ENCODE data around the gene CRYL1.

GRCh38 chr13:20503088-20504083 lies 22.3 kb downstream of the CRYL1 start:
- TF ChIP-seq, protein P1, sequence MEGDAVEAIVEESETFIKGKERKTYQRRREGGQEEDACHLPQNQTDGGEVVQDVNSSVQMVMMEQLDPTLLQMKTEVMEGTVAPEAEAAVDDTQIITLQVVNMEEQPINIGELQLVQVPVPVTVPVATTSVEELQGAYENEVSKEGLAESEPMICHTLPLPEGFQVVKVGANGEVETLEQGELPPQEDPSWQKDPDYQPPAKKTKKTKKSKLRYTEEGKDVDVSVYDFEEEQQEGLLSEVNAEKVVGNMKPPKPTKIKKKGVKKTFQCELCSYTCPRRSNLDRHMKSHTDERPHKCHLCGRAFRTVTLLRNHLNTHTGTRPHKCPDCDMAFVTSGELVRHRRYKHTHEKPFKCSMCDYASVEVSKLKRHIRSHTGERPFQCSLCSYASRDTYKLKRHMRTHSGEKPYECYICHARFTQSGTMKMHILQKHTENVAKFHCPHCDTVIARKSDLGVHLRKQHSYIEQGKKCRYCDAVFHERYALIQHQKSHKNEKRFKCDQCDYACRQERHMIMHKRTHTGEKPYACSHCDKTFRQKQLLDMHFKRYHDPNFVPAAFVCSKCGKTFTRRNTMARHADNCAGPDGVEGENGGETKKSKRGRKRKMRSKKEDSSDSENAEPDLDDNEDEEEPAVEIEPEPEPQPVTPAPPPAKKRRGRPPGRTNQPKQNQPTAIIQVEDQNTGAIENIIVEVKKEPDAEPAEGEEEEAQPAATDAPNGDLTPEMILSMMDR (IDR thresholded peaks at IDR 0.05), result no peak
- TF ChIP-seq, protein P2, sequence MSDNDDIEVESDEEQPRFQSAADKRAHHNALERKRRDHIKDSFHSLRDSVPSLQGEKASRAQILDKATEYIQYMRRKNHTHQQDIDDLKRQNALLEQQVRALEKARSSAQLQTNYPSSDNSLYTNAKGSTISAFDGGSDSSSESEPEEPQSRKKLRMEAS (CRISPR knock-in tag; IDR thresholded peaks at IDR 0.05), result no peak
- TF ChIP-seq, protein P3, sequence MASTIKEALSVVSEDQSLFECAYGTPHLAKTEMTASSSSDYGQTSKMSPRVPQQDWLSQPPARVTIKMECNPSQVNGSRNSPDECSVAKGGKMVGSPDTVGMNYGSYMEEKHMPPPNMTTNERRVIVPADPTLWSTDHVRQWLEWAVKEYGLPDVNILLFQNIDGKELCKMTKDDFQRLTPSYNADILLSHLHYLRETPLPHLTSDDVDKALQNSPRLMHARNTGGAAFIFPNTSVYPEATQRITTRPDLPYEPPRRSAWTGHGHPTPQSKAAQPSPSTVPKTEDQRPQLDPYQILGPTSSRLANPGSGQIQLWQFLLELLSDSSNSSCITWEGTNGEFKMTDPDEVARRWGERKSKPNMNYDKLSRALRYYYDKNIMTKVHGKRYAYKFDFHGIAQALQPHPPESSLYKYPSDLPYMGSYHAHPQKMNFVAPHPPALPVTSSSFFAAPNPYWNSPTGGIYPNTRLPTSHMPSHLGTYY (CRISPR knock-in tag; IDR thresholded peaks at IDR 0.05), result no peak
- TF ChIP-seq ZNF671 (CRISPR knock-in tag; IDR thresholded peaks at IDR 0.05) (no peak), CREB1 (CRISPR knock-in tag; IDR thresholded peaks at IDR 0.05) (no peak), ZNF232 (CRISPR knock-in tag; IDR thresholded peaks at IDR 0.05) (no peak), CBFB (CRISPR knock-in tag; IDR thresholded peaks at IDR 0.05; ENCODE audit: low read depth) (no peak), NR3C1 (CRISPR knock-in tag; conservative IDR thresholded peaks at IDR 0.05; ENCODE audit: low read depth) (no peak)
- TF ChIP-seq, protein P4, sequence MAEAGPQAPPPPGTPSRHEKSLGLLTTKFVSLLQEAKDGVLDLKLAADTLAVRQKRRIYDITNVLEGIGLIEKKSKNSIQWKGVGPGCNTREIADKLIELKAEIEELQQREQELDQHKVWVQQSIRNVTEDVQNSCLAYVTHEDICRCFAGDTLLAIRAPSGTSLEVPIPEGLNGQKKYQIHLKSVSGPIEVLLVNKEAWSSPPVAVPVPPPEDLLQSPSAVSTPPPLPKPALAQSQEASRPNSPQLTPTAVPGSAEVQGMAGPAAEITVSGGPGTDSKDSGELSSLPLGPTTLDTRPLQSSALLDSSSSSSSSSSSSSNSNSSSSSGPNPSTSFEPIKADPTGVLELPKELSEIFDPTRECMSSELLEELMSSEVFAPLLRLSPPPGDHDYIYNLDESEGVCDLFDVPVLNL (CRISPR knock-in tag; IDR thresholded peaks at IDR 0.05; ENCODE audit: borderline replicate concordance, low read depth), result no peak
- TF ChIP-seq, protein P5, sequence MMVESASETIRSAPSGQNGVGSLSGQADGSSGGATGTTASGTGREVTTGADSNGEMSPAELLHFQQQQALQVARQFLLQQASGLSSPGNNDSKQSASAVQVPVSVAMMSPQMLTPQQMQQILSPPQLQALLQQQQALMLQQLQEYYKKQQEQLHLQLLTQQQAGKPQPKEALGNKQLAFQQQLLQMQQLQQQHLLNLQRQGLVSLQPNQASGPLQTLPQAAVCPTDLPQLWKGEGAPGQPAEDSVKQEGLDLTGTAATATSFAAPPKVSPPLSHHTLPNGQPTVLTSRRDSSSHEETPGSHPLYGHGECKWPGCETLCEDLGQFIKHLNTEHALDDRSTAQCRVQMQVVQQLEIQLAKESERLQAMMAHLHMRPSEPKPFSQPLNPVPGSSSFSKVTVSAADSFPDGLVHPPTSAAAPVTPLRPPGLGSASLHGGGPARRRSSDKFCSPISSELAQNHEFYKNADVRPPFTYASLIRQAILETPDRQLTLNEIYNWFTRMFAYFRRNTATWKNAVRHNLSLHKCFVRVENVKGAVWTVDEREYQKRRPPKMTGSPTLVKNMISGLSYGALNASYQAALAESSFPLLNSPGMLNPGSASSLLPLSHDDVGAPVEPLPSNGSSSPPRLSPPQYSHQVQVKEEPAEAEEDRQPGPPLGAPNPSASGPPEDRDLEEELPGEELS (CRISPR knock-in tag; IDR thresholded peaks at IDR 0.05), result no peak

Measured in WTC11 (cell line).